Mucosa of descending colon (tissue), 3 donors: Measurements from ENCODE around the gene CARD14. TPM values are rescaled to one million over a fixed set of nuclear protein-coding genes. Genes with fewer than 3 reads are reported as not detected.
A peak's percentile ranks its signal among the peaks of the same experiment; 100 is the strongest.

Experiments used
- ATAC-seq: fragments of 200-7000 bp; cut with Tn5 transposase; one replicate; pipeline ENCODE4 v1.9.1; 2020; ENCODE audit warnings: mild to moderate bottlenecking, moderate library complexity
- DNase-seq, 3 donors: peaks; one replicate each; pipeline ENCODE4 v3.0.0-alpha.2; 2020
- H3K36me3 ChIP-seq: fragments of 200-600 bp; one replicate; pipeline ENCODE4 v1.8.0; 2021; ENCODE audit warnings: low read depth, mild to moderate bottlenecking
- H3K4me1 ChIP-seq: fragments of 200-600 bp; one replicate; pipeline ENCODE4 v1.8.0; 2021; ENCODE audit warnings: low read depth, mild to moderate bottlenecking
- H3K4me3 ChIP-seq: fragments of 200-600 bp; one replicate; pipeline ENCODE4 v1.8.0; 2021; ENCODE audit warnings: mild to moderate bottlenecking
- H3K9me3 ChIP-seq: fragments of 200-600 bp; one replicate; pipeline ENCODE4 v1.8.0; 2021; ENCODE audit warnings: mild to moderate bottlenecking
- CTCF ChIP-seq: fragments of 200-600 bp; IDR thresholded peaks from one replicate; pipeline ENCODE4 v1.8.0; 2022; ENCODE audit warnings: antibody characterized with exemption, mild to moderate bottlenecking
- intact Hi-C, 2 donors: fragments of 100-400 bp; cut with DNase I in 1 of 2; cut with micrococcal nuclease in 1 of 2; formaldehyde crosslinking; loops; one replicate each; pipeline versions ENCODE4 v1.11.0 to v1.11.1; 2022; cut with DNase I, micrococcal nuclease
- total RNA-seq, 3 donors: library from RNA; stranded (reverse); fragmentation: NEBNext Ultra II Directional in 2 of 3; extraction: Animal tissue kit (Norgen Biotek cat#: 25700) in 2 of 3; gene quantifications; one replicate each; pipeline versions ENCODE4 v1.2.1 to v1.2.4, GENCODE V29; 2021 to 2023
- donor health status: DM: no; HTN: no; CAD: no; lungs with moderate emphysema.
- donor health status: DM: no; HTN: no; CAD: no.
- donor health status: DM: no; HTN: yes; CAD: no.

Gene CARD14
- total RNA-seq, 3 donors from 2014 or later = 0.38 to 2.4 (median 1.4) TPM

DNA sequence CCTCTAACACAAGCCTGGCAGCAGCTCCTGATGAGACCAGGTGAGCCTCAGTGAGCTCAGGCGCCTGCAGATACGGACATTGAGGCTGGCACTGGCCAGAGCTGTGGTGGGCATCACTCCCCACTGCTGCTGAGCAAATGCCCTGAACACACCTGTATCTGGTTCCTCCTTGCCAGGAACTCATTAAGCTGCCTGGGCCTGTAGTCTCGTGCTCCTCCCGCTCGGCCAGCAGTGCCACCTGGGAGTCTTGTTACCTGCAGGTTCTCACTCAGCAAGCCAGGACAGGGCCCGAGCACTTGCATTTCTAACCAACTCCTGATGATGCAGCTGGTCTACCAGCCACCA lies 36.2 kb upstream of the CARD14 start:
- Histone ChIP-seq H3K36me3 (peaks cover 20% of the 10 kb centered on the region), H3K4me1 (peaks cover 2% of the 10 kb centered on the region), H3K9me3 (no peaks in the 10 kb centered on the region), H3K4me3 (no peak overlapping the region)
- DNase-seq (no peak), ATAC-seq (no peak)
- intact Hi-C loops = no loop called here
- TF ChIP-seq CTCF = no peak

DNA sequence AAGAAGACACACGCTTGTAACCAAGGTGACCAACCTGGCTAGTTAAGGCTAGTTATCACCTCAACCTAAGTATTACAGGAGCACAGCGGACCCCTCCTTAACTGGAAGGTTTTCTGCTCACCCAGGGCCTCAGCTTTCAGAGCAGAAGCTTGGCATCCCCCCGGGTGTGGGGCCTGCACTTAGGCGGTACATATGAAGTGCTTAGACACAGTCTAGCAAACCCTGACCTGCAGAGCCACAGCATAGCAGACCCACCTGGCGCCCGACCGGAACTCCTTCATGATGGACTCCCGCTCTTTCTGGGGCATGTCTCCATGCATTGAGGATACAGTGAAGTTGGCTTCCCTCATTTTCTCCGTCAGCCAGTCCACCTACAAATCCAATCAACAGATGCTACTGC lies 32.7 kb upstream of the CARD14 start:
- DNase-seq (no peak), ATAC-seq (no peak)
- H3K4me1 ChIP-seq = peaks cover 12% of the 10 kb centered on the region
- intact Hi-C loops = no loop called here
- peaks cover 24% of the 10 kb centered on the region for H3K36me3 ChIP-seq
- H3K9me3 ChIP-seq = no peaks in the 10 kb centered on the region
- TF ChIP-seq CTCF = no peak
- no peak overlapping the region for H3K4me3 ChIP-seq

GRCh38 chr17:80138856-80139426 lies 30.9 kb upstream of the CARD14 start:
- peak in 2 of 3 donors; percentile 57 to 64 for DNase-seq

DNA sequence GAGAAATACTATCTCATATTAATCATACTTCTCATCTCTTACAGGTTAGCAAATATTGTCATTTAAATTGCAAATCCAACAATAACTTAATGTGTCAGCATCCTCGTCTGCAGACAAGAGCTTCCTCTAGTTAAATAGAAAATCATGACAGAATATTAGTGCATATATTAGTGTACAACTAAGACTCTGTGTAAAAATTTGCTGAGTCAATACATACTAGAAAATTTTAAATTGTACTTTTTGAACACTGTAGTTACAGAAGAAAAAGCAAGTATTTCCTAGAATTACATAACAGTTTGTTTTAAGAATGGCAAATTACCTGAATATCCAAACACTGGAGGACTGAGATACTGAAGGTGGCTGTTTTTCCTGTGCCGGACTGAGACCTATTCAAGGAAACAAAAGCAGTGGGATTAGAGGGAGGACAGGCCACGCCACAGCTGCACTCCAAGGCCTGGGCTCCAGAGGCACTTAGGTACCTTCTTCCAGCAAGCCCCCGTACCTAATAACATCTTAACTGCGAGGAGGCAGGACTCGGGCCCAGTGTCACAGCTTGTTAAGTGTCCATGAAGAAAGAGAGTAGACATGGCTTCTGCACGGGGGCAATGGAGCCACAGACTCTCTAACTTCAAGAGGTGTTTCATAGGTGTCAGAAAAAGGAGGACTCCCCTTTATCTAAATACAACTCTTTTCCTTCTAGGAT lies 28.2 kb upstream of the CARD14 start:
- DNase-seq (no peak), ATAC-seq (no peak)
- peaks cover 25% of the 10 kb centered on the region for H3K36me3 ChIP-seq
- peaks cover 26% of the 10 kb centered on the region for H3K4me1 ChIP-seq
- H3K9me3 ChIP-seq = no peaks in the 10 kb centered on the region
- no peak for TF ChIP-seq CTCF
- H3K4me3 ChIP-seq = no peak overlapping the region
- intact Hi-C loops = loop anchor here in 1 of 2 donors (10.0 kb wide), 1 partner anchor 57 kb away; no protein-coding TSS in a partner anchor

More at GRCh38 chr17:80138856-80139426, 30.9 kb upstream of the CARD14 start:
- peak; percentile 99 for ATAC-seq
- no peak overlapping the region for H3K4me3 ChIP-seq
- H3K36me3 ChIP-seq = peaks cover 31% of the 10 kb centered on the region
- intact Hi-C loops = no loop called here
- no peak for TF ChIP-seq CTCF
- H3K9me3 ChIP-seq = no peaks in the 10 kb centered on the region
- peaks cover 12% of the 10 kb centered on the region for H3K4me1 ChIP-seq

- no peaks in the 10 kb centered on the region for H3K9me3 ChIP-seq
- no peak for ATAC-seq
- peaks cover 14% of the 10 kb centered on the region for H3K36me3 ChIP-seq
- H3K4me1 ChIP-seq = peaks cover 27% of the 10 kb centered on the region
- no peak overlapping the region for H3K4me3 ChIP-seq
- intact Hi-C loops = loop anchor here in 1 of 2 donors (10.0 kb wide), 1 partner anchor 58 kb away; no protein-coding TSS in a partner anchor
- DNase-seq = no peak
- no peak for TF ChIP-seq CTCF
These were observed 26.9 kb upstream of the CARD14 start for GRCh38 chr17:80142929-80143328.
